GM12874 (cell line): Measurements from ENCODE around the gene PEMT.

Experiments
- CTCF ChIP-seq: IDR thresholded peaks from 2 replicates; pipeline ENCODE4 v1.5.1; 2011; ENCODE audit warnings: low read depth, mild to moderate bottlenecking, control low read depth, low read length, moderate library complexity; ENCODE audit not compliant: insufficient read depth

Gene PEMT

GRCh38 chr17:17462048-17462824, 129.3 kb downstream of the PEMT start:
- TF ChIP-seq CTCF = no peak

GRCh38 chr17:17460038-17460437, 131.5 kb downstream of the PEMT start:
- no peak for TF ChIP-seq CTCF

- no peak for TF ChIP-seq CTCF
Measured at GRCh38 chr17:17457680-17458079, 133.8 kb downstream of the PEMT start.

- no peak for TF ChIP-seq CTCF
Measured at GRCh38 chr17:17456251-17456650, 135.3 kb downstream of the PEMT start.
